GM12891 (cell line): ENCODE results near the gene UCKL1.

Source experiments
- POLR2A ChIP-seq: IDR thresholded peaks from 2 replicates; pipeline ENCODE4 v1.6.1; 2011; ENCODE audit warnings: low read depth, low read length, control low read depth
- POU2F2 ChIP-seq: IDR thresholded peaks from 2 replicates; pipeline ENCODE4 v1.6.1; 2011; ENCODE audit warnings: low read depth, mild to moderate bottlenecking, control low read depth, low read length, moderate library complexity
- SPI1 ChIP-seq: IDR thresholded peaks from 2 replicates; pipeline ENCODE4 v1.6.1; 2011; ENCODE audit warnings: low read depth, low read length, control low read depth
- TAF1 ChIP-seq: IDR thresholded peaks from 2 replicates; pipeline ENCODE4 v1.6.1; 2011; ENCODE audit warnings: low read depth, low read length, control low read depth

DNA sequence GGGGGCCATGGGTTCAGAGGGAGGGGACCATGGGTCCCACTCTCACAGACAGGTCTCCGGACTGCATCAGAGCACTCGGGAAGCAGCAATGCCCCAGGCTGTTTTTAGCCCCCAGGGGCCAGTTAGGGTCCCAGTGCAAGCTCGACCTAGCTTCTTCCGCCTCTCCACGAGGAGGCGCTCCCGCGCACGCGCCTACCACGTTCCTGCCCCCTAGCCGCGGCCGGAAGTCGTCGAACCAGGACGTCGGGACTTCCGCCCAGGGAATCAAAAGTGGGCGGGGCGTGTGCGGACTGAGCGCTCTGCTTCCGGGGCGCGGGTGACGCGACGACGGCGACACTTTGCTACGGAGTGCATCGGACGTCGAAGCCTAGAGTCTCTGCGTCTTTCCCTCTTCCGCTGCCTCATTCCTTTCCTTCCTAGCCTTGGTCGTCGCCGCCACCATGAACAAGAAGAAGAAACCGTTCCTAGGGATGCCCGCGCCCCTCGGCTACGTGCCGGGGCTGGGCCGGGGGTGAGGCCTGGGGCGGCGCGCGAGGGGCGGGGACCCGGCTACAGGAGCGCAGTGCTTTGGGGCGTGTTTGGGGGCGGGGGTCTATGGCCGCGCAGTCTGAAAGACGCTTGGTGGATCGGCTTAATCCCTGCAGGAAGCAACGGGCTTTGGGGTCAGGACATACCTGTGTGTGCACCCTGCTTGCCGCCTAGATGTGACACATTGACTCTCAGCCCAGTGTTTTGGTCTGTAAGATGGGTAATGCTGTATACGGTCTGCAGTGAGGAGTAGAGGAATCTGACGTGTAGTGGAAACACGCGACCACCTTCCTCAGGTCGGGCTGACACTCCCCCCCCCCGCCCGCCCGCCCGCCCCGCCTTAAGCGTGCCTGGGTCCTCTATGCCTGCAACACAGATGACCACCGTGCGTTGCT is 24.9 kb upstream of the UCKL1 start, which contains the start of gene PRPF6:
- TF ChIP-seq TAF1 (peak; percentile 28; the same call in 1 of the 2 replicates), POU2F2 (peak; percentile 27; the same call in 1 of the 2 replicates), SPI1 (peak; percentile 64), POLR2A (peak; percentile 84)
